Rectal smooth muscle tissue (tissue), 1 donor: ENCODE measurements around the gene OR11H7.
"Not testable (repeated sequence)": the region's sequence is repeated elsewhere in the genome, so short reads cannot be mapped to it uniquely, and the experiment has no call there.

ENCODE experiments used
- H3K27ac ChIP-seq: one replicate; pipeline ENCODE4 v1.7.0; 2013; ENCODE audit warnings: low read depth, low read length, inconsistent platforms
- H3K27me3 ChIP-seq: one replicate; pipeline ENCODE4 v1.7.0; 2013; ENCODE audit warnings: low read length; ENCODE audit not compliant: control insufficient read depth, insufficient read depth
- H3K36me3 ChIP-seq: one replicate; pipeline ENCODE4 v1.7.0; 2013; ENCODE audit warnings: low read length; ENCODE audit not compliant: control insufficient read depth, insufficient read depth
- H3K4me1 ChIP-seq: one replicate; pipeline ENCODE4 v1.7.0; 2013; ENCODE audit warnings: low read length; ENCODE audit not compliant: control insufficient read depth, insufficient read depth
- H3K4me3 ChIP-seq: one replicate; pipeline ENCODE4 v1.7.0; 2013; ENCODE audit warnings: low read length
- H3K9ac ChIP-seq: one replicate; pipeline ENCODE4 v1.7.0; 2013; ENCODE audit warnings: low read length

Gene OR11H7

GRCh38 chr14:20209595-20209994, 19.2 kb upstream of the OR11H7 start:
- Histone ChIP-seq H3K4me3 (no peak overlapping the region), H3K27me3 (no peaks in the 10 kb centered on the region), H3K36me3 (no peaks in the 10 kb centered on the region), H3K4me1 (no peaks in the 10 kb centered on the region), H3K27ac (no peak overlapping the region), H3K9ac (no peak overlapping the region)

GRCh38 chr14:20212406-20212805, 16.4 kb upstream of the OR11H7 start:
- H3K4me3 ChIP-seq, H3K4me1 ChIP-seq, H3K27me3 ChIP-seq, H3K27ac ChIP-seq, H3K36me3 ChIP-seq, H3K9ac ChIP-seq: not testable (repeated sequence)

GRCh38 chr14:20215196-20215595, 13.6 kb upstream of the OR11H7 start:
- H3K27me3 ChIP-seq: no peaks in the 10 kb centered on the region
- no peak overlapping the region for H3K27ac ChIP-seq
- H3K9ac ChIP-seq: no peak overlapping the region

GRCh38 chr14:20219033-20219432, 9.7 kb upstream of the OR11H7 start:
- H3K27me3 ChIP-seq: no peaks in the 10 kb centered on the region
- no peak overlapping the region for H3K27ac ChIP-seq
- no peaks in the 10 kb centered on the region for H3K36me3 ChIP-seq
- H3K4me3 ChIP-seq: no peak overlapping the region
- no peaks in the 10 kb centered on the region for H3K4me1 ChIP-seq
- no peak overlapping the region for H3K9ac ChIP-seq

More at GRCh38 chr14:20215196-20215595, 13.6 kb upstream of the OR11H7 start:
- Histone ChIP-seq H3K36me3 (no peaks in the 10 kb centered on the region), H3K4me1 (no peaks in the 10 kb centered on the region), H3K4me3 (no peak overlapping the region)

GRCh38 chr14:20223410-20223809, 5.4 kb upstream of the OR11H7 start, which contains the start of gene OR11H6:
OR11H6 (plus strand) TSS chr14:20223710; CDS start chr14:20223710, 0 bp downstream.
- no peaks in the 10 kb centered on the region for H3K27me3 ChIP-seq
- no peaks in the 10 kb centered on the region for H3K4me1 ChIP-seq
- no peak within 1 kb of the TSS for H3K4me3 ChIP-seq
- H3K27ac ChIP-seq: no peak within 1 kb of the TSS
- H3K36me3 ChIP-seq: no peaks in the 10 kb centered on the region
- H3K9ac ChIP-seq: no peak within 1 kb of the TSS

GRCh38 chr14:20235415-20235814, 6.6 kb downstream of the OR11H7 start:
- not testable (repeated sequence) for H3K27me3 ChIP-seq, H3K27ac ChIP-seq

GRCh38 chr14:20247646-20248246, 19.0 kb downstream of the OR11H7 start:
- Histone ChIP-seq H3K9ac (no peak overlapping the region), H3K4me3 (no peak overlapping the region)

More at GRCh38 chr14:20235415-20235814, 6.6 kb downstream of the OR11H7 start:
- H3K4me3 ChIP-seq, H3K4me1 ChIP-seq, H3K36me3 ChIP-seq, H3K9ac ChIP-seq: not testable (repeated sequence)

GRCh38 chr14:20262642-20263128, 33.9 kb downstream of the OR11H7 start:
- Histone ChIP-seq H3K4me3 (no peak overlapping the region), H3K27ac (no peak overlapping the region), H3K4me1 (no peaks in the 10 kb centered on the region), H3K27me3 (no peaks in the 10 kb centered on the region), H3K36me3 (no peaks in the 10 kb centered on the region), H3K9ac (no peak overlapping the region)

More at GRCh38 chr14:20247646-20248246, 19.0 kb downstream of the OR11H7 start:
- Histone ChIP-seq H3K4me1 (no peaks in the 10 kb centered on the region), H3K27ac (no peak overlapping the region), H3K36me3 (no peaks in the 10 kb centered on the region), H3K27me3 (no peaks in the 10 kb centered on the region)

- H3K9ac ChIP-seq, H3K27ac ChIP-seq, H3K36me3 ChIP-seq, H3K4me3 ChIP-seq, H3K27me3 ChIP-seq, H3K4me1 ChIP-seq: not testable (repeated sequence)
Observed at GRCh38 chr14:20264361-20264760, 35.6 kb downstream of the OR11H7 start.

- Histone ChIP-seq H3K4me1 (no peaks in the 10 kb centered on the region), H3K9ac (no peak overlapping the region), H3K4me3 (no peak overlapping the region), H3K36me3 (no peaks in the 10 kb centered on the region), H3K27me3 (no peaks in the 10 kb centered on the region), H3K27ac (no peak overlapping the region)
Observed at GRCh38 chr14:20274062-20274461, 45.3 kb downstream of the OR11H7 start.

GRCh38 chr14:20277409-20277808, 48.6 kb downstream of the OR11H7 start:
- Histone ChIP-seq H3K27me3 (no peaks in the 10 kb centered on the region), H3K36me3 (no peaks in the 10 kb centered on the region), H3K4me3 (no peak overlapping the region), H3K9ac (no peak overlapping the region), H3K4me1 (no peaks in the 10 kb centered on the region), H3K27ac (no peak overlapping the region)

- no peaks in the 10 kb centered on the region for H3K4me1 ChIP-seq
- H3K27ac ChIP-seq: no peak overlapping the region
- H3K9ac ChIP-seq: no peak overlapping the region
- H3K4me3 ChIP-seq: no peak overlapping the region
- H3K27me3 ChIP-seq: no peaks in the 10 kb centered on the region
- H3K36me3 ChIP-seq: no peaks in the 10 kb centered on the region
Observed at GRCh38 chr14:20278414-20278813, 49.6 kb downstream of the OR11H7 start.

GRCh38 chr14:20280265-20280664, 51.5 kb downstream of the OR11H7 start:
- H3K27ac ChIP-seq, H3K4me1 ChIP-seq, H3K36me3 ChIP-seq, H3K9ac ChIP-seq, H3K27me3 ChIP-seq, H3K4me3 ChIP-seq: not testable (repeated sequence)
